Lower leg skin (tissue), 4 donors: ENCODE data around the gene PLA2G3. TPM values are rescaled to one million over a fixed set of nuclear protein-coding genes. Genes with fewer than 3 reads are reported as not detected.

Experiments
- DNase-seq, 2 donors: peaks; one replicate each; pipeline ENCODE4 v3.0.0-alpha.2; 2019; ENCODE audit warnings: low spot score in 2 of 2
- H3K4me3 ChIP-seq: fragments of 200-600 bp; sonication (generic); 2 replicates; pipeline ENCODE4 v1.5.1; 2017; ENCODE audit warnings: mild to moderate bottlenecking, low read depth; ENCODE audit not compliant: poor library complexity, severe bottlenecking
- CTCF ChIP-seq, 3 donors: fragments of 450-650 bp; IDR thresholded peaks; one replicate each; pipeline ENCODE4 v1.5.1; 2016; ENCODE audit warnings: antibody characterized with exemption in 3 of 3, mild to moderate bottlenecking in 3 of 3, moderate library complexity in 2 of 3
- POLR2A ChIP-seq, 2 donors: fragments of 450-650 bp; IDR thresholded peaks; one replicate each; pipeline ENCODE4 v1.6.1; 2016 to 2017; ENCODE audit warnings: antibody characterized with exemption in 2 of 2, mild to moderate bottlenecking in 1 of 2, moderate library complexity in 1 of 2
- WGBS, 2 donors: methylation state at CpG; one replicate each; pipeline ENCODE4 v1.1.5; 2018; 5-methylcytosine and 5-hydroxymethylcytosine counted together
- intact Hi-C: fragments of 100-400 bp; cut with DNase I; formaldehyde crosslinking; loops from one replicate; pipeline ENCODE4 v1.15.0; 2023; ENCODE audit warnings: low total_unique reads
- total RNA-seq, 4 donors: library from RNA; depleted of rRNA; stranded (reverse); fragments of >200 nt; gene quantifications; one replicate each; pipeline ENCODE4 v1.1.0, GENCODE V29; 2016

PLA2G3 gene
- total RNA-seq, 4 donors from 2014 or later, result 6.5 to 11.3 (median 8.7) TPM

GRCh38 chr22:31133911-31134310 is 6.4 kb downstream of the PLA2G3 start:
- TF ChIP-seq CTCF (IDR thresholded peaks at IDR 0.05) (no peak), POLR2A (IDR thresholded peaks at IDR 0.05) (no peak)

GRCh38 chr22:31130873-31131272 is 9.4 kb downstream of the PLA2G3 start:
- no peak for DNase-seq
- intact Hi-C loops, result no loop called here
- WGBS, 2 donors, result 79 to 91% methylated on average over 2 of the region's 2 CpGs
- TF ChIP-seq POLR2A (IDR thresholded peaks at IDR 0.05) (no peak), CTCF (IDR thresholded peaks at IDR 0.05) (no peak)
- no peak overlapping the region for H3K4me3 ChIP-seq

More at GRCh38 chr22:31133911-31134310, 6.4 kb downstream of the PLA2G3 start:
- no peak overlapping the region for H3K4me3 ChIP-seq
- intact Hi-C loops, result no loop called here
- WGBS, 2 donors, result 91 to 92% methylated on average over 13 to 16 of the region's 19 CpGs
- DNase-seq, result no peak

DNA sequence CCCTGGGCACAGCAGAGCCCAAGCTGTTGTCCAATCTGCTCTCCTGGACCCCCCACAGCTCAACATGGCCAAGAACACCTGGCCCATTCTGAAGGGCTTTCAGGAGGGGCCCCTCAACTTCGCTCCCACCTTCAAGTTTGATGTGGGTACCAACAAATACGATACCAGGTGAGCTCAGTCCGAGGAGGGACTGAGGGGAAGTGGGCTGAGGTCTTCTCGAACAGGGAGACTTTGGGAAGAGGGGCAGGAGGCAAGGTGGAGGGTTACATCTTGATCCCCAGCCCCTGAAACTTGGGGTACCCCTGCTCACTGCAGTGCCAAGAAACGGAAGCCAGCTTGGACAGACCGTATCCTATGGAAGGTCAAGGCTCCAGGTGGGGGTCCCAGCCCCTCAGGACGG is 12.2 kb downstream of the PLA2G3 start:
- no peak for DNase-seq
- TF ChIP-seq POLR2A (IDR thresholded peaks at IDR 0.05), result no peak
- no peak for TF ChIP-seq CTCF (IDR thresholded peaks at IDR 0.05)
- 87 to 91% methylated on average over 7 of the region's 7 CpGs for WGBS, 2 donors
- no peak overlapping the region for H3K4me3 ChIP-seq
- intact Hi-C loops, result no loop called here

GRCh38 chr22:31127181-31127772 is 13.0 kb downstream of the PLA2G3 start:
- DNase-seq, result no peak
- TF ChIP-seq CTCF (IDR thresholded peaks at IDR 0.05) (no peak), POLR2A (IDR thresholded peaks at IDR 0.05) (no peak)
- WGBS, 2 donors, result 37 to 57% methylated on average over 19 of the region's 19 CpGs
- no peak overlapping the region for H3K4me3 ChIP-seq
- intact Hi-C loops, result no loop called here

GRCh38 chr22:31126869-31127175 is 13.5 kb downstream of the PLA2G3 start:
- TF ChIP-seq POLR2A (IDR thresholded peaks at IDR 0.05) (no peak), CTCF (IDR thresholded peaks at IDR 0.05) (no peak)
- 87 to 88% methylated on average over 9 to 13 of the region's 13 CpGs for WGBS, 2 donors
- no peak overlapping the region for H3K4me3 ChIP-seq
- DNase-seq, result no peak
- intact Hi-C loops, result no loop called here
